Endothelial cell of umbilical vein (primary cell): ENCODE data around the gene PRCC.

Experiments used
- EZH2 ChIP-seq: IDR thresholded peaks from 2 replicates; pipeline ENCODE4 v1.6.1; 2012; ENCODE audit warnings: borderline replicate concordance, low read depth, mild to moderate bottlenecking, moderate library complexity, low read length, inconsistent platforms; ENCODE audit not compliant: severe bottlenecking
- POLR2A ChIP-seq: IDR thresholded peaks from 2 replicates; pipeline ENCODE4 v1.6.1; 2012; ENCODE audit warnings: low read depth, mild to moderate bottlenecking, control low read depth, low read length
- TF ChIP-seq, protein P1 (sequence below), 2 donors: IDR thresholded peaks; 1 replicate in 1 of 2; 2 replicates in 1 of 2; pipeline ENCODE4 v1.5.1; 2011; ENCODE audit warnings: low read length in 2 of 2, mild to moderate bottlenecking in 2 of 2, moderate library complexity in 2 of 2, control low read depth in 1 of 2, inconsistent platforms in 1 of 2, low read depth in 1 of 2; ENCODE audit not compliant: insufficient read depth in 1 of 2; ENCODE audit errors: extremely low read depth in 1 of 2
- TF ChIP-seq, protein P2 (sequence below): IDR thresholded peaks from 2 replicates; pipeline ENCODE4 v1.6.1; 2011; ENCODE audit not compliant: insufficient read depth, insufficient read length

DNA sequence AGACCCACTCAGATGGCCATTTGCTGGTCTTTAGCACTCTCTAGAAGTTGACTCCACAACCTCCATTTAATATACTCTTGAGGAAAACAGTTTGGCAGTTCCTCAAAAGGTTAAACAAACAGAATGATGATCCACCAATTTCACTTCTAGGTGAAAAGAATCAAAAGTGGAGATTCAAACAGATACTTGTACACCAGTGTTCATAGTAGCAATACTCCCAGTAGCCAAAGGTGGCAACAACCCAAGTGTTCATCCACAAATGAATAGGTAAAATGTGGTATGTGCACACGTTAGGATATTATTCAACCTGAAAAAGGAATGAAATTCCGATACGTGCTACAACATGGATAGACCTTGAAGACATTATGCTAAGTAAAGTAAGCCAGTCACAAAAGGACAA, 6.3 kb downstream of the PRCC start:
- TF ChIP-seq EZH2: no peak
- TF ChIP-seq POLR2A: no peak
- TF ChIP-seq, protein P1, sequence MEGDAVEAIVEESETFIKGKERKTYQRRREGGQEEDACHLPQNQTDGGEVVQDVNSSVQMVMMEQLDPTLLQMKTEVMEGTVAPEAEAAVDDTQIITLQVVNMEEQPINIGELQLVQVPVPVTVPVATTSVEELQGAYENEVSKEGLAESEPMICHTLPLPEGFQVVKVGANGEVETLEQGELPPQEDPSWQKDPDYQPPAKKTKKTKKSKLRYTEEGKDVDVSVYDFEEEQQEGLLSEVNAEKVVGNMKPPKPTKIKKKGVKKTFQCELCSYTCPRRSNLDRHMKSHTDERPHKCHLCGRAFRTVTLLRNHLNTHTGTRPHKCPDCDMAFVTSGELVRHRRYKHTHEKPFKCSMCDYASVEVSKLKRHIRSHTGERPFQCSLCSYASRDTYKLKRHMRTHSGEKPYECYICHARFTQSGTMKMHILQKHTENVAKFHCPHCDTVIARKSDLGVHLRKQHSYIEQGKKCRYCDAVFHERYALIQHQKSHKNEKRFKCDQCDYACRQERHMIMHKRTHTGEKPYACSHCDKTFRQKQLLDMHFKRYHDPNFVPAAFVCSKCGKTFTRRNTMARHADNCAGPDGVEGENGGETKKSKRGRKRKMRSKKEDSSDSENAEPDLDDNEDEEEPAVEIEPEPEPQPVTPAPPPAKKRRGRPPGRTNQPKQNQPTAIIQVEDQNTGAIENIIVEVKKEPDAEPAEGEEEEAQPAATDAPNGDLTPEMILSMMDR (IDR thresholded peaks at IDR 0.05; ENCODE audit: extremely low read depth in 1 of 2, insufficient read depth in 1 of 2, low read depth in 1 of 2, low read length in 2 of 2): peak in 1 of 2 donors; percentile 6
- TF ChIP-seq, protein P2, sequence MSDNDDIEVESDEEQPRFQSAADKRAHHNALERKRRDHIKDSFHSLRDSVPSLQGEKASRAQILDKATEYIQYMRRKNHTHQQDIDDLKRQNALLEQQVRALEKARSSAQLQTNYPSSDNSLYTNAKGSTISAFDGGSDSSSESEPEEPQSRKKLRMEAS: no peak
